IMR-90 (cell line): Measurements from ENCODE around the gene ELOVL1. TPM values are rescaled to one million over a fixed set of nuclear protein-coding genes. Genes with fewer than 3 reads are reported as not detected.
A peak's percentile ranks its signal among the peaks of the same experiment; 100 is the strongest.

Experiments
- ATAC-seq: fragments of 200-7000 bp; cut with Tn5 transposase; 2 replicates; pipeline ENCODE4 v1.9.1; 2020; ENCODE audit warnings: low read depth, mild to moderate bottlenecking, moderate library complexity
- BruUV-seq: library from RNA; stranded (reverse); fragments of 400-500 nt; replicated peaks from 2 replicates; lab custom pipeline; 2021; lab: Mats Ljungman, UMichigan
- CTCF ChIA-PET: fragments of 300-600 bp; formaldehyde crosslinking; extraction: SDS; loops from one replicate; lab custom pipeline; 2021; ENCODE audit warnings: antibody characterized with exemption; lab: Yijun Ruan, JAX
- POLR2A ChIA-PET: fragments of 300-600 bp; sonication (Branson Sonifier 250); formaldehyde crosslinking; loops from one replicate; lab custom pipeline; 2022; ENCODE audit warnings: antibody characterized with exemption; ENCODE audit not compliant: unreplicated experiment; lab: Charles Lee
- DNase-seq: peaks from one replicate; pipeline ENCODE4 v3.0.0; 2013
- H2AFZ ChIP-seq: replicated peaks from 2 replicates; pipeline ENCODE3; 2013; ENCODE audit warnings: low read length, mild to moderate bottlenecking; ENCODE audit not compliant: poor library complexity
- H2AK5ac ChIP-seq: 2 replicates; pipeline ENCODE4 v1.6.1; 2013; ENCODE audit warnings: low read depth, low read length, inconsistent platforms
- H2AK9ac ChIP-seq: replicated peaks from 2 replicates; pipeline ENCODE3; 2013; ENCODE audit warnings: mild to moderate bottlenecking, low read depth, low read length, moderate library complexity; ENCODE audit not compliant: poor library complexity
- H2BK120ac ChIP-seq: 2 replicates; pipeline ENCODE4 v1.6.1; 2013; ENCODE audit warnings: low read depth, low read length, inconsistent platforms
- H2BK15ac ChIP-seq: 3 replicates; pipeline ENCODE4 v1.6.1; 2013; ENCODE audit warnings: low read depth, low read length, inconsistent platforms
- H2BK20ac ChIP-seq: 2 replicates; pipeline ENCODE4 v1.6.1; 2013; ENCODE audit warnings: low read depth, mild to moderate bottlenecking, inconsistent platforms, low read length, moderate library complexity
- H2BK5ac ChIP-seq: 2 replicates; pipeline ENCODE4 v1.6.1; 2013; ENCODE audit warnings: mild to moderate bottlenecking, low read depth, low read length, inconsistent platforms; ENCODE audit not compliant: poor library complexity, severe bottlenecking
- H3K14ac ChIP-seq: replicated peaks from 2 replicates; pipeline ENCODE4 v1.6.1; 2013; ENCODE audit warnings: low read depth, low read length, inconsistent platforms
- H3K18ac ChIP-seq: 2 replicates; pipeline ENCODE4 v1.6.1; 2013; ENCODE audit warnings: low read depth, low read length, control low read depth
- H3K23ac ChIP-seq: 2 replicates; pipeline ENCODE4 v1.6.1; 2013; ENCODE audit warnings: low read depth, low read length, inconsistent platforms
- H3K27ac ChIP-seq: 2 replicates; pipeline ENCODE4 v1.5.1; 2013; ENCODE audit warnings: mild to moderate bottlenecking, control low read depth, low read length; ENCODE audit not compliant: insufficient read depth
- H3K27me3 ChIP-seq: 2 replicates; pipeline ENCODE4 v1.6.1; 2013; ENCODE audit warnings: low read length; ENCODE audit not compliant: control insufficient read depth, insufficient read depth
- H3K36me3 ChIP-seq: 2 replicates; pipeline ENCODE4 v1.6.1; 2013; ENCODE audit warnings: low read length, mixed read lengths; ENCODE audit not compliant: control insufficient read depth, insufficient read depth
- H3K4ac ChIP-seq: 2 replicates; pipeline ENCODE4 v1.6.1; 2013; ENCODE audit warnings: low read depth, low read length, inconsistent platforms
- H3K4me1 ChIP-seq: 2 replicates; pipeline ENCODE4 v1.6.1; 2013; ENCODE audit warnings: low read length, mixed read lengths; ENCODE audit not compliant: control insufficient read depth, insufficient read depth
- H3K4me2 ChIP-seq: 2 replicates; pipeline ENCODE4 v1.6.1; 2013; ENCODE audit warnings: low read depth, mild to moderate bottlenecking, control low read depth, low read length, moderate library complexity
- H3K4me3 ChIP-seq: 2 replicates; pipeline ENCODE4 v1.5.1; 2013; ENCODE audit warnings: low read depth, mild to moderate bottlenecking, control low read depth, low read length, moderate library complexity; ENCODE audit not compliant: insufficient read depth
- H3K56ac ChIP-seq: 2 replicates; pipeline ENCODE4 v1.6.1; 2013; ENCODE audit warnings: low read length, inconsistent platforms; ENCODE audit not compliant: insufficient read depth; ENCODE audit errors: extremely low read depth
- H3K79me1 ChIP-seq, 2 experiments: 2 replicates each; pipeline ENCODE4 v1.6.1; 2013; ENCODE audit warnings: low read length in 2 of 2, inconsistent platforms in 1 of 2, low read depth in 1 of 2
- H3K9ac ChIP-seq: 2 replicates; pipeline ENCODE4 v1.6.1; 2013; ENCODE audit warnings: low read depth, low read length, control low read depth
- H3K9me1 ChIP-seq: 2 replicates; pipeline ENCODE4 v1.6.1; 2013; ENCODE audit warnings: low read length, inconsistent platforms; ENCODE audit not compliant: insufficient read depth
- H3K9me3 ChIP-seq: 2 replicates; pipeline ENCODE4 v1.6.1; 2013; ENCODE audit warnings: low read length; ENCODE audit not compliant: control insufficient read depth, insufficient read depth
- H4K20me1 ChIP-seq: 2 replicates; pipeline ENCODE4 v1.6.1; 2013; ENCODE audit warnings: low read length, inconsistent platforms; ENCODE audit not compliant: insufficient read depth
- H4K5ac ChIP-seq: 2 replicates; pipeline ENCODE4 v1.6.1; 2013; ENCODE audit warnings: mild to moderate bottlenecking, low read depth, low read length, control low read depth
- H4K8ac ChIP-seq, 2 experiments: 2 replicates each; pipeline ENCODE4 v1.6.1; 2013; ENCODE audit warnings: low read depth in 2 of 2, low read length in 2 of 2, control low read depth in 1 of 2, inconsistent platforms in 1 of 2
- H4K91ac ChIP-seq: 2 replicates; pipeline ENCODE4 v1.6.1; 2013; ENCODE audit warnings: low read depth, low read length, inconsistent platforms; ENCODE audit not compliant: insufficient read depth
- CEBPB ChIP-seq: IDR thresholded peaks from 2 replicates; pipeline ENCODE4 v1.6.1; 2012; ENCODE audit warnings: low read depth, low read length, improper control_type of control experiment
- CHD1 ChIP-seq: IDR thresholded peaks from 2 replicates; pipeline ENCODE4 v1.6.1; 2012; ENCODE audit warnings: low read depth, low read length, improper control_type of control experiment
- ELK1 ChIP-seq: fragments of 150-350 bp; IDR thresholded peaks from 2 replicates; pipeline ENCODE4 v1.6.1; 2016; ENCODE audit warnings: low read depth, mild to moderate bottlenecking, low read length, moderate library complexity, borderline replicate concordance
- MXI1 ChIP-seq: IDR thresholded peaks from 2 replicates; pipeline ENCODE4 v1.6.1; 2012; ENCODE audit warnings: low read depth, mild to moderate bottlenecking, low read length, moderate library complexity, borderline replicate concordance
- POLR2A ChIP-seq: IDR thresholded peaks from 2 replicates; pipeline ENCODE4 v1.6.1; 2012; ENCODE audit warnings: mild to moderate bottlenecking, low read depth, low read length
- RAD21 ChIP-seq: IDR thresholded peaks from 2 replicates; pipeline ENCODE4 v1.6.1; 2012; ENCODE audit warnings: low read length, improper control_type of control experiment
- RFX5 ChIP-seq: IDR thresholded peaks from 2 replicates; pipeline ENCODE4 v1.8.0; 2012; ENCODE audit warnings: low read depth, mild to moderate bottlenecking, low read length, moderate library complexity
- WGBS, 2 experiments: methylation state at CpG; one replicate each; pipeline versions ENCODE4 v1.1.5 to v1.1.7; 2013; ENCODE audit warnings: missing lambda C conversion rate in 2 of 2; ENCODE audit not compliant: insufficient read length in 1 of 2; ENCODE audit errors: extremely low coverage in 2 of 2; 5-methylcytosine and 5-hydroxymethylcytosine counted together
- dilution Hi-C: fragments of 300-500 bp; cut with HindIII; formaldehyde crosslinking; loops from one replicate; pipeline ENCODE4 v1.14.3; 2018; ENCODE audit warnings: low sequenced_read_pairs; ENCODE audit not compliant: unreplicated experiment
- in situ Hi-C: fragments of 300-500 bp; cut with MboI; formaldehyde crosslinking; loops from 3 replicates; pipeline ENCODE4 v1.14.3; 2019; ENCODE audit warnings: low sequenced_read_pairs, inconsistent platforms, mixed read lengths
- intact Hi-C: fragments of 100-400 bp; cut with micrococcal nuclease; formaldehyde crosslinking; loops from 2 replicates; pipeline ENCODE4 v1.10.0; 2022
- polyA plus RNA-seq, 3 experiments: library from polyadenylated mRNA; depleted of rRNA; stranded (reverse); fragments of >200 nt; gene quantifications; 2 replicates each; pipeline ENCODE4 v1.2.3, GENCODE V29; 2012; ENCODE audit warnings: low replicate concordance in 1 of 3
- total RNA-seq: library from RNA; depleted of rRNA; stranded (reverse); fragments of >200 nt; gene quantifications from 2 replicates; pipeline ENCODE4 v1.2.3, GENCODE V29; 2012

The ELOVL1 gene
- total and polyA plus RNA-seq, 2 of the 4 experiments (the other 2 are of a cell fraction) = 88.9 to 211 TPM

GRCh38 chr1:43327549-43328292, 40.1 kb downstream of the ELOVL1 start:
- no peaks in the 10 kb centered on the region for H3K27me3 ChIP-seq
- TF ChIP-seq ELK1 (no peak), RFX5 (no peak), RAD21 (no peak), CEBPB (no peak), MXI1 (no peak), POLR2A (no peak), CHD1 (no peak)
- dilution Hi-C loops (no loop called here), intact Hi-C loops (no loop called here), in situ Hi-C loops (no loop called here)
- no peak overlapping the region for H3K56ac ChIP-seq
- no peak overlapping the region for H2AFZ ChIP-seq
- no peak overlapping the region for H3K4me2 ChIP-seq
- no peak overlapping the region for H3K4me3 ChIP-seq
- H4K91ac ChIP-seq = no peak overlapping the region
- no peak overlapping the region for H4K5ac ChIP-seq
- no peak overlapping the region for H2BK15ac ChIP-seq
- no peaks in the 10 kb centered on the region for H3K36me3 ChIP-seq
- H3K79me1 ChIP-seq = no peaks in the 10 kb centered on the region
- no peak overlapping the region for H2BK20ac ChIP-seq
- no peak overlapping the region for H3K18ac ChIP-seq
- peaks cover 5% of the 10 kb centered on the region; the same call in 1 of the 2 replicates for H3K9me1 ChIP-seq
- peaks cover 8% of the 10 kb centered on the region for H3K4me1 ChIP-seq
- no peak overlapping the region for H2AK5ac ChIP-seq
- no peak overlapping the region for H2BK5ac ChIP-seq
- H2BK120ac ChIP-seq = no peak overlapping the region
- DNase-seq (peak; percentile 22), ATAC-seq (no peak)
- H3K9ac ChIP-seq = no peak overlapping the region
- ChIA-PET CTCF (no interaction called here), POLR2A (no interaction called here)
- BruUV-seq = no TSS peak
- no peak overlapping the region for H2AK9ac ChIP-seq
- no peak overlapping the region for H3K4ac ChIP-seq
- H4K20me1 ChIP-seq = no peaks in the 10 kb centered on the region
- no peak overlapping the region for H3K23ac ChIP-seq
- H3K14ac ChIP-seq = no peak overlapping the region
- no peak overlapping the region for H3K27ac ChIP-seq
- H4K8ac ChIP-seq = no peak overlapping the region
- WGBS, 2 experiments = no CpG with 5 or more reads among the region's 1 CpG
- peaks cover 2% of the 10 kb centered on the region for H3K9me3 ChIP-seq
